HG03066 (cell line): ENCODE measurements around the gene ERICH2.
A peak's percentile ranks its signal among the peaks of the same experiment; 100 is the strongest.

Source experiments
- ATAC-seq: cut with Tn5 transposase; IDR thresholded peaks from one replicate; pipeline ENCODE4 v1.9.1; 2021; ENCODE audit warnings: low read depth; ENCODE audit not compliant: unreplicated experiment

Gene ERICH2

GRCh38 chr2:170761572-170761971 lies 8.6 kb upstream of the ERICH2 start:
- no peak for ATAC-seq

- ATAC-seq: no peak
These were observed 7.4 kb upstream of the ERICH2 start for GRCh38 chr2:170762760-170763159.

GRCh38 chr2:170763232-170763631 lies 6.9 kb upstream of the ERICH2 start:
- ATAC-seq: no peak

- no peak for ATAC-seq
These were observed 5.3 kb upstream of the ERICH2 start for GRCh38 chr2:170764880-170765261.

- no peak for ATAC-seq
These were observed 3.5 kb upstream of the ERICH2 start for GRCh38 chr2:170766693-170767092.

GRCh38 chr2:170770606-170771420 lies 635 bp downstream of the ERICH2 start:
- peak; percentile 85 for ATAC-seq

GRCh38 chr2:170771421-170771937 lies 1.3 kb downstream of the ERICH2 start:
- ATAC-seq: no peak

GRCh38 chr2:170772295-170772694 lies 2.1 kb downstream of the ERICH2 start:
- ATAC-seq: no peak

- no peak for ATAC-seq
These were observed 3.9 kb downstream of the ERICH2 start for GRCh38 chr2:170774074-170774473.

- ATAC-seq: no peak
These were observed 8.7 kb downstream of the ERICH2 start for GRCh38 chr2:170778900-170779299.

GRCh38 chr2:170779304-170779703 lies 9.1 kb downstream of the ERICH2 start:
- ATAC-seq: no peak

- ATAC-seq: no peak
These were observed 12.5 kb downstream of the ERICH2 start for GRCh38 chr2:170782673-170783072.

GRCh38 chr2:170783549-170783948 lies 13.4 kb downstream of the ERICH2 start:
- no peak for ATAC-seq

GRCh38 chr2:170798996-170799395 lies 28.8 kb downstream of the ERICH2 start:
- ATAC-seq: no peak

- no peak for ATAC-seq
These were observed 36.4 kb downstream of the ERICH2 start for GRCh38 chr2:170806548-170806947.

- no peak for ATAC-seq
These were observed 42.8 kb downstream of the ERICH2 start for GRCh38 chr2:170812710-170813600.

- no peak for ATAC-seq
These were observed 43.7 kb downstream of the ERICH2 start for GRCh38 chr2:170813611-170814532.

GRCh38 chr2:170814533-170815230 lies 44.5 kb downstream of the ERICH2 start:
- no peak for ATAC-seq

- ATAC-seq: no peak
These were observed 45.1 kb downstream of the ERICH2 start for GRCh38 chr2:170815311-170815710.
